Measurements from ENCODE around the gene CTIF. TPM values are rescaled to one million over a fixed set of nuclear protein-coding genes. Genes with fewer than 3 reads are reported as not detected.
A peak's percentile ranks its signal among the peaks of the same experiment; 100 is the strongest.

CTIF gene
- polyA plus RNA-seq, 3 donors, result 0.38 to 8.7 (median 1.2) TPM

GRCh38 chr18:48767090-48767690 lies 228.4 kb downstream of the CTIF start:
- no peaks in the 10 kb centered on the region for H3K79me2 ChIP-seq (ENCODE audit: insufficient read depth, low read length)
- H3K9ac ChIP-seq (ENCODE audit: insufficient read depth, low read length, poor library complexity, severe bottlenecking), result no peak overlapping the region
- H3K36me3 Mint-ChIP-seq, result peaks cover 53 to 55% of the 10 kb centered on the region in 2 donors
- H3K27ac Mint-ChIP-seq, result no peak overlapping the region
- no peaks in the 10 kb centered on the region for H3K27me3 ChIP-seq (ENCODE audit: control insufficient read depth in 2 of 2, insufficient read depth in 2 of 2, low read length in 2 of 2)
- H3K27me3 Mint-ChIP-seq (ENCODE audit: low read depth in 3 of 3), result peaks cover 0 to 5% (median 2%) of the 10 kb centered on the region in 3 donors
- TF ChIP-seq, protein P1, sequence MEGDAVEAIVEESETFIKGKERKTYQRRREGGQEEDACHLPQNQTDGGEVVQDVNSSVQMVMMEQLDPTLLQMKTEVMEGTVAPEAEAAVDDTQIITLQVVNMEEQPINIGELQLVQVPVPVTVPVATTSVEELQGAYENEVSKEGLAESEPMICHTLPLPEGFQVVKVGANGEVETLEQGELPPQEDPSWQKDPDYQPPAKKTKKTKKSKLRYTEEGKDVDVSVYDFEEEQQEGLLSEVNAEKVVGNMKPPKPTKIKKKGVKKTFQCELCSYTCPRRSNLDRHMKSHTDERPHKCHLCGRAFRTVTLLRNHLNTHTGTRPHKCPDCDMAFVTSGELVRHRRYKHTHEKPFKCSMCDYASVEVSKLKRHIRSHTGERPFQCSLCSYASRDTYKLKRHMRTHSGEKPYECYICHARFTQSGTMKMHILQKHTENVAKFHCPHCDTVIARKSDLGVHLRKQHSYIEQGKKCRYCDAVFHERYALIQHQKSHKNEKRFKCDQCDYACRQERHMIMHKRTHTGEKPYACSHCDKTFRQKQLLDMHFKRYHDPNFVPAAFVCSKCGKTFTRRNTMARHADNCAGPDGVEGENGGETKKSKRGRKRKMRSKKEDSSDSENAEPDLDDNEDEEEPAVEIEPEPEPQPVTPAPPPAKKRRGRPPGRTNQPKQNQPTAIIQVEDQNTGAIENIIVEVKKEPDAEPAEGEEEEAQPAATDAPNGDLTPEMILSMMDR (IDR thresholded peaks at IDR 0.05), result no peak
- intact Hi-C loops (cut with micrococcal nuclease), result loop anchor here in 1 of 2 donors (10.0 kb wide), 1 partner anchor 62 kb away; no protein-coding TSS in a partner anchor
- no peaks in the 10 kb centered on the region for H3K9me3 ChIP-seq (replicated peaks in 1 of 2; ENCODE audit: control insufficient read depth in 1 of 2, insufficient read depth in 1 of 2, low read length in 2 of 2)
- H2AFZ ChIP-seq (ENCODE audit: insufficient read depth, low read depth, low read length, poor library complexity, severe bottlenecking), result no peak overlapping the region
- WGBS (ENCODE audit: insufficient coverage), result 100% methylated on average over 5 of the region's 10 CpGs
- H3K4me3 Mint-ChIP-seq, result no peak overlapping the region
- peaks cover 0 to under 1% (median 0%) of the 10 kb centered on the region in 7 donors for H3K9me3 Mint-ChIP-seq
- peaks cover 19% of the 10 kb centered on the region for H3K4me1 Mint-ChIP-seq
- peaks cover 0 to 38% of the 10 kb centered on the region in 2 donors for H3K36me3 ChIP-seq (replicated peaks in 1 of 2; ENCODE audit: control insufficient read depth in 1 of 2, insufficient read depth in 2 of 2, low read length in 2 of 2)
- H3K4me3 ChIP-seq (replicated peaks in 1 of 3; ENCODE audit: low read depth in 2 of 3, low read length in 3 of 3), result no peak overlapping the region
- no peak overlapping the region for H3K27ac ChIP-seq (ENCODE audit: low read depth in 1 of 2, low read length in 2 of 2)
- no peaks in the 10 kb centered on the region for H4K20me1 ChIP-seq (ENCODE audit: insufficient read depth, low read length)
- H3K4me2 ChIP-seq (replicated peaks; ENCODE audit: extremely low read depth, low read length, poor library complexity, severe bottlenecking), result no peak overlapping the region
- no peak for DNase-seq
- H3K4me1 ChIP-seq (ENCODE audit: control insufficient read depth in 1 of 2, insufficient read depth in 2 of 2, low read length in 2 of 2), result peaks cover 8 to 15% of the 10 kb centered on the region in 2 donors

GRCh38 chr18:48769006-48769636 lies 230.3 kb downstream of the CTIF start:
- Histone ChIP-seq H3K27ac (ENCODE audit: low read depth in 1 of 2, low read length in 2 of 2) (no peak overlapping the region), H3K9me3 (replicated peaks in 1 of 2; ENCODE audit: control insufficient read depth in 1 of 2, insufficient read depth in 1 of 2, low read length in 2 of 2) (no peaks in the 10 kb centered on the region), H3K79me2 (ENCODE audit: insufficient read depth, low read length) (no peaks in the 10 kb centered on the region), H3K4me1 (ENCODE audit: control insufficient read depth in 1 of 2, insufficient read depth in 2 of 2, low read length in 2 of 2) (peaks cover 8 to 15% of the 10 kb centered on the region in 2 donors), H3K9ac (ENCODE audit: insufficient read depth, low read length, poor library complexity, severe bottlenecking) (no peak overlapping the region), H3K4me3 (replicated peaks in 1 of 3; ENCODE audit: low read depth in 2 of 3, low read length in 3 of 3) (no peak overlapping the region), H2AFZ (ENCODE audit: insufficient read depth, low read depth, low read length, poor library complexity, severe bottlenecking) (no peak overlapping the region), H4K20me1 (ENCODE audit: insufficient read depth, low read length) (no peaks in the 10 kb centered on the region), H3K27me3 (ENCODE audit: control insufficient read depth in 2 of 2, insufficient read depth in 2 of 2, low read length in 2 of 2) (no peaks in the 10 kb centered on the region), H3K4me2 (replicated peaks; ENCODE audit: extremely low read depth, low read length, poor library complexity, severe bottlenecking) (no peak overlapping the region), H3K36me3 (replicated peaks in 1 of 2; ENCODE audit: control insufficient read depth in 1 of 2, insufficient read depth in 2 of 2, low read length in 2 of 2) (peaks cover 0 to 23% of the 10 kb centered on the region in 2 donors)
- TF ChIP-seq, protein P1 (IDR thresholded peaks at IDR 0.05), result peak; percentile 27
- peak in 1 of 3 donors; percentile 25 for DNase-seq
- H3K27me3 Mint-ChIP-seq (ENCODE audit: low read depth in 3 of 3), result peaks cover 0 to 5% (median 2%) of the 10 kb centered on the region in 3 donors
- 65% methylated on average over 10 of the region's 10 CpGs for WGBS (ENCODE audit: insufficient coverage)
- peaks cover 0 to 5% (median 0%) of the 10 kb centered on the region in 7 donors for H3K9me3 Mint-ChIP-seq
- intact Hi-C loops (cut with micrococcal nuclease), result loop anchor here in 1 of 2 donors (10.0 kb wide), 1 partner anchor 64 kb away; no protein-coding TSS in a partner anchor
- H3K4me3 Mint-ChIP-seq, result no peak overlapping the region
- H3K4me1 Mint-ChIP-seq, result peaks cover 19% of the 10 kb centered on the region
- H3K27ac Mint-ChIP-seq, result no peak overlapping the region
- peaks cover 40 to 46% of the 10 kb centered on the region in 2 donors for H3K36me3 Mint-ChIP-seq
